Smooth muscle cell (in vitro differentiated cells): ENCODE data around the gene WNT1. TPM values are rescaled to one million over a fixed set of nuclear protein-coding genes. Genes with fewer than 3 reads are reported as not detected.

ENCODE experiments used
- DNase-seq: peaks from one replicate; lab custom pipeline; 2025; ENCODE audit not compliant: unreplicated experiment; lab: John Stamatoyannopoulos, UW
- H2AFZ ChIP-seq: fragments of 200-600 bp; sonication (generic); 2 replicates; pipeline ENCODE4 v1.6.0; 2016; ENCODE audit warnings: antibody characterized with exemption, low read depth, mild to moderate bottlenecking
- H3F3A ChIP-seq: fragments of 200-600 bp; sonication (generic); 2 replicates; pipeline ENCODE4 v1.6.0; 2017; ENCODE audit warnings: antibody characterized with exemption, low read depth
- H3K27ac ChIP-seq: fragments of 200-600 bp; sonication (generic); 2 replicates; pipeline ENCODE4 v1.5.1; 2016; ENCODE audit warnings: low read depth, mild to moderate bottlenecking
- H3K27me3 ChIP-seq: fragments of 200-600 bp; sonication (generic); 2 replicates; pipeline ENCODE4 v1.6.1; 2016; ENCODE audit warnings: low read depth, mild to moderate bottlenecking
- H3K36me3 ChIP-seq: fragments of 200-600 bp; sonication (generic); 2 replicates; pipeline ENCODE4 v1.5.1; 2016; ENCODE audit warnings: low read depth
- H3K4me1 ChIP-seq: fragments of 200-600 bp; sonication (generic); 2 replicates; pipeline ENCODE4 v1.5.1; 2016; ENCODE audit warnings: low read depth
- H3K4me2 ChIP-seq: fragments of 200-600 bp; sonication (generic); 2 replicates; pipeline ENCODE4 v1.6.0; 2016; ENCODE audit warnings: mild to moderate bottlenecking
- H3K4me3 ChIP-seq: fragments of 200-600 bp; sonication (generic); 2 replicates; pipeline ENCODE4 v1.5.1; 2016; ENCODE audit warnings: mild to moderate bottlenecking
- H3K79me2 ChIP-seq: fragments of 200-600 bp; sonication (generic); 2 replicates; pipeline ENCODE4 v1.6.0; 2016; ENCODE audit warnings: low read depth, mild to moderate bottlenecking
- H3K9ac ChIP-seq: fragments of 200-600 bp; sonication (generic); 2 replicates; pipeline ENCODE4 v1.6.0; 2016; ENCODE audit warnings: low read depth
- H3K9me3 ChIP-seq: fragments of 200-600 bp; sonication (generic); replicated peaks from 2 replicates; pipeline ENCODE4 v1.5.1; 2016; ENCODE audit warnings: low read depth
- H4K20me1 ChIP-seq: fragments of 200-600 bp; sonication (generic); 2 replicates; pipeline ENCODE4 v1.6.0; 2016; ENCODE audit warnings: low read depth
- CTCF ChIP-seq: fragments of 200-600 bp; sonication (generic); IDR thresholded peaks from 2 replicates; pipeline ENCODE4 v1.5.1; 2017; ENCODE audit warnings: borderline replicate concordance, mild to moderate bottlenecking, antibody characterized with exemption; ENCODE audit not compliant: insufficient read depth, poor library complexity, severe bottlenecking
- WGBS: methylation state at CpG from one replicate; pipeline ENCODE4 v1.1.7; 2016; ENCODE audit warnings: low lambda C conversion rate; 5-methylcytosine and 5-hydroxymethylcytosine counted together
- polyA plus RNA-seq: library from polyadenylated mRNA; unstranded; fragments of >200 nt; fragmentation: Nextera tagmentation; extraction: Ambion mirVana; gene quantifications from 2 replicates; pipeline ENCODE4 v1.2.1, GENCODE V29; 2016
- total RNA-seq: library from RNA; depleted of rRNA; stranded (reverse); fragments of >200 nt; gene quantifications from 2 replicates; pipeline ENCODE4 v1.2.3, GENCODE V29; 2014

Gene WNT1
- total and polyA plus RNA-seq, 2 experiments from 2014 or later = not detected

GRCh38 chr12:48986720-48987291 is 8.7 kb downstream of the WNT1 start:
- no peaks in the 10 kb centered on the region for H3K4me1 ChIP-seq
- 77% methylated on average over 16 of the region's 23 CpGs for WGBS
- no peak overlapping the region for H3K4me2 ChIP-seq
- H3F3A ChIP-seq = no peaks in the 10 kb centered on the region
- H3K79me2 ChIP-seq = no peaks in the 10 kb centered on the region
- H3K4me3 ChIP-seq = no peak overlapping the region
- DNase-seq = no peak
- no peak overlapping the region for H3K9ac ChIP-seq
- TF ChIP-seq CTCF = no peak
- no peaks in the 10 kb centered on the region for H3K9me3 ChIP-seq
- H3K27ac ChIP-seq = no peak overlapping the region
- H3K27me3 ChIP-seq = peaks cover 71% of the 10 kb centered on the region
- H3K36me3 ChIP-seq = no peaks in the 10 kb centered on the region
- H2AFZ ChIP-seq = no peak overlapping the region
- no peaks in the 10 kb centered on the region for H4K20me1 ChIP-seq

GRCh38 chr12:48988030-48988649 is 10.0 kb downstream of the WNT1 start:
- no peaks in the 10 kb centered on the region for H3K79me2 ChIP-seq
- no peak overlapping the region for H3K9ac ChIP-seq
- H3F3A ChIP-seq = no peaks in the 10 kb centered on the region
- no peaks in the 10 kb centered on the region for H3K9me3 ChIP-seq
- peak; percentile 91 for TF ChIP-seq CTCF
- H4K20me1 ChIP-seq = no peaks in the 10 kb centered on the region
- H3K27ac ChIP-seq = no peak overlapping the region
- 38% methylated on average over 16 of the region's 16 CpGs for WGBS
- no peak overlapping the region for H3K4me3 ChIP-seq
- no peaks in the 10 kb centered on the region for H3K4me1 ChIP-seq
- H3K4me2 ChIP-seq = no peak overlapping the region
- H3K36me3 ChIP-seq = no peaks in the 10 kb centered on the region
- H2AFZ ChIP-seq = no peak overlapping the region
- peak; percentile 27 for DNase-seq
- H3K27me3 ChIP-seq = peaks cover 58% of the 10 kb centered on the region

- DNase-seq = no peak
- no peak overlapping the region for H3K27ac ChIP-seq
- H3K4me3 ChIP-seq = no peak overlapping the region
- no peaks in the 10 kb centered on the region for H3K9me3 ChIP-seq
- H3K79me2 ChIP-seq = no peaks in the 10 kb centered on the region
- no peak overlapping the region for H2AFZ ChIP-seq
- no peak for TF ChIP-seq CTCF
- peaks cover 42% of the 10 kb centered on the region for H3K27me3 ChIP-seq
- no peaks in the 10 kb centered on the region for H3K36me3 ChIP-seq
- H3F3A ChIP-seq = no peaks in the 10 kb centered on the region
- H3K4me1 ChIP-seq = no peaks in the 10 kb centered on the region
- H3K9ac ChIP-seq = no peak overlapping the region
- no peaks in the 10 kb centered on the region for H4K20me1 ChIP-seq
- H3K4me2 ChIP-seq = no peak overlapping the region
Observed at GRCh38 chr12:48990552-48990951, 12.4 kb downstream of the WNT1 start.
